HepG2 (cell line): ENCODE results near the gene WWP2. TPM values are rescaled to one million over a fixed set of nuclear protein-coding genes. Genes with fewer than 3 reads are reported as not detected.

Source experiments
- ATAC-seq: fragments of 200-7000 bp; cut with Tn5 transposase; 3 replicates; pipeline ENCODE4 v1.9.1; 2020; ENCODE audit warnings: mild to moderate bottlenecking, moderate library complexity
- BruUV-seq: library from RNA; stranded (reverse); fragments of 400-500 nt; replicated peaks from 2 replicates; lab custom pipeline; 2021; lab: Mats Ljungman, UMichigan
- CTCF ChIA-PET: fragments of 300-600 bp; formaldehyde crosslinking; extraction: SDS; loops from one replicate; lab custom pipeline; 2021; ENCODE audit warnings: low total read pairs, inconsistent platforms, low intra/inter-chr PET ratio; lab: Yijun Ruan, JAX
- POLR2A ChIA-PET: fragments of 350-600 bp; sonication (Branson Sonifier 250); formaldehyde crosslinking; loops from one replicate; lab custom pipeline; 2020; ENCODE audit warnings: antibody characterized with exemption, inconsistent platforms; lab: Yijun Ruan, JAX
- DNase-seq: peaks from one replicate; pipeline ENCODE4 v3.0.0-alpha.2; 2015; ENCODE audit warnings: low spot score
- FAIRE-seq: peaks from 3 replicates; lab custom pipeline; 2011; peaks lifted over from hg19 to GRCh38; lab: Jason Lieb, UNC
- H2AFZ ChIP-seq: one replicate; pipeline ENCODE4 v1.6.1; 2011; ENCODE audit warnings: low read length, inconsistent platforms
- H3K27ac ChIP-seq: fragments of 300-600 bp; 3 replicates; pipeline ENCODE4 v1.8.0; 2011; ENCODE audit warnings: mixed run types, mild to moderate bottlenecking, mixed read lengths, low read length, inconsistent platforms; ENCODE audit not compliant: insufficient read depth; ENCODE audit errors: extremely low read length
- H3K27me3 ChIP-seq, 2 experiments: fragments of 200-600 bp in 1 of 2; 2 replicates in 1 of 2; 3 replicates in 1 of 2; pipeline versions ENCODE4 v1.6.0 to v1.8.0; 2011; ENCODE audit warnings: low read length in 2 of 2, mild to moderate bottlenecking in 2 of 2, moderate library complexity in 2 of 2, inconsistent platforms in 1 of 2; ENCODE audit not compliant: insufficient read depth in 2 of 2, control insufficient read depth in 1 of 2
- H3K36me3 ChIP-seq, 2 experiments: fragments of 200-600 bp in 1 of 2; replicated peaks in 1 of 2; 2 replicates in 1 of 2; 3 replicates in 1 of 2; pipeline versions ENCODE4 v1.5.1 to v1.8.0; 2011; ENCODE audit warnings: low read length in 2 of 2, inconsistent platforms in 1 of 2; ENCODE audit not compliant: insufficient read depth in 2 of 2, control insufficient read depth in 1 of 2
- H3K4me1 ChIP-seq: 2 replicates; pipeline ENCODE4 v1.5.1; 2012; ENCODE audit warnings: low read length, inconsistent platforms; ENCODE audit not compliant: insufficient read depth
- H3K4me2 ChIP-seq: 2 replicates; pipeline ENCODE4 v1.6.0; 2011; ENCODE audit warnings: low read depth, low read length, inconsistent platforms
- H3K4me3 ChIP-seq, 3 experiments: fragments of 200-600 bp in 1 of 3; sonication (generic), shearing (Covaris generic) in 1 of 3; replicated peaks in 1 of 3; 2 replicates each; pipeline ENCODE4 v1.5.1; 2011 to 2016; ENCODE audit warnings: low read length in 3 of 3, inconsistent platforms in 2 of 3, low read depth in 2 of 3, mild to moderate bottlenecking in 2 of 3, control low read depth in 1 of 3, mixed read lengths in 1 of 3; ENCODE audit not compliant: insufficient read depth in 1 of 3
- H3K79me2 ChIP-seq: one replicate; pipeline ENCODE4 v1.6.1; 2011; ENCODE audit warnings: low read length, inconsistent platforms; ENCODE audit not compliant: insufficient read depth
- H3K9ac ChIP-seq: 2 replicates; pipeline ENCODE4 v1.6.0; 2011; ENCODE audit warnings: mild to moderate bottlenecking, low read depth, low read length, inconsistent platforms; ENCODE audit not compliant: insufficient read depth
- H3K9me3 ChIP-seq: 2 replicates; pipeline ENCODE4 v1.5.1; 2012; ENCODE audit warnings: mild to moderate bottlenecking, low read length
- H4K20me1 ChIP-seq: 2 replicates; pipeline ENCODE4 v1.6.0; 2011; ENCODE audit warnings: inconsistent platforms, mild to moderate bottlenecking, low read length, moderate library complexity; ENCODE audit not compliant: insufficient read depth
- CEBPB ChIP-seq: IDR thresholded peaks from 2 replicates; pipeline ENCODE4 v1.6.1; 2011; ENCODE audit warnings: low read depth, low read length, improper control_type of control experiment, borderline replicate concordance
- KLF11 ChIP-seq: IDR thresholded peaks from 2 replicates; pipeline ENCODE4 v1.6.1; 2016; ENCODE audit warnings: missing compliant biosample characterization
- PHF5A ChIP-seq: IDR thresholded peaks from one replicate; pipeline ENCODE4 v1.6.1; 2018; ENCODE audit warnings: low read depth, missing genetic modification reagents; ENCODE audit not compliant: unreplicated experiment
- PRPF4 ChIP-seq: fragments of 200-400 bp; formaldehyde crosslinking; IDR thresholded peaks from 2 replicates; pipeline ENCODE4 v1.6.1; 2016; ENCODE audit warnings: low read length, low read depth; ENCODE audit not compliant: poor library complexity, severe bottlenecking
- TFDP2 ChIP-seq: sonication (generic); formaldehyde crosslinking; IDR thresholded peaks from 2 replicates; pipeline ENCODE4 v1.4.0; 2020; ENCODE audit warnings: missing genetic modification reagents
- ZNF770 ChIP-seq: sonication (generic); formaldehyde crosslinking; IDR thresholded peaks from 2 replicates; pipeline ENCODE4 v1.5.0; 2020; ENCODE audit warnings: mild to moderate bottlenecking, missing genetic modification reagents
- WGBS: methylation state at CpG from one replicate; pipeline ENCODE4 v1.1.6; 2017; ENCODE audit warnings: low lambda C conversion rate; 5-methylcytosine and 5-hydroxymethylcytosine counted together
- in situ Hi-C: cut with HindIII; loops from 2 replicates; pipeline ENCODE4 v1.10.0; 2017; ENCODE audit warnings: low pct_unique_long_range_greater_than_20kb; ENCODE audit not compliant: extremely low pct_ligation_motif_present
- intact Hi-C: fragments of 100-400 bp; cut with micrococcal nuclease; formaldehyde crosslinking; loops from one replicate; pipeline ENCODE4 v1.10.0; 2022; ENCODE audit not compliant: unreplicated experiment
- polyA plus RNA-seq, 8 experiments: library from polyadenylated mRNA; depleted of rRNA in 3 of 8; stranded (reverse) in 7 of 8; unstranded in 1 of 8; fragments of >200 nt; fragmentation: Illumina TruSeq in 4 of 8; extraction: Trizol in 4 of 8; gene quantifications; 2 replicates each; pipeline versions ENCODE4 v1.2.1 to v1.2.3, GENCODE V29; 2011 to 2016; ENCODE audit warnings: low read depth in 4 of 8, missing spikeins in 1 of 8, mixed read lengths in 1 of 8; ENCODE audit not compliant: insufficient read depth in 1 of 8
- total RNA-seq, 5 experiments: library from RNA; depleted of rRNA; stranded (reverse); fragments of >200 nt; fragmentation: Illumina TruSeq; extraction: Trizol; gene quantifications; 2 replicates each; pipeline ENCODE4 v1.2.3, GENCODE V29; 2016; ENCODE audit warnings: low read depth in 1 of 5

Gene WWP2
- total and polyA plus RNA-seq, 2 of the 13 experiments (the other 11 are each of a cell fraction or from before 2014, with no cell fraction given), result 11.4 to 28.2 TPM

DNA sequence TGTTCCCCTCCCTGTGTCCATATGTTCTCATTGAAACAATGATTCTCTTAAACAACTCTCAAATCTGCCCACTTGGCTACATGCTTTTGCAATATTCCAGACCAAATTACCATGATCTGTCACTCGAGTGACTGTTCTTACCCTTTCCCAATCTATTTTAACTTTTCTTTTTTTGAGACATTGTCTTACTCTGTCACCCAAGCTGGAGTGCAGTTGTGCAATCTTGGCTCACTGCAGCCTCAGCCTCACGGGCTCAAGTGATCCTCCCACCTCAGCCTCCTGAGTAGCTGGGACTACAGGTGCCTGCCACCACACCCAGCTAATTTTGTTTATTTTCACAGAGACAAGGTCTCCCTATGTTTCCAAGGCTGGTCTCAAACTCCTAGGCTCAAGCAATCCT, 130.2 kb downstream of the WWP2 start:
- H3K9ac ChIP-seq, result no peak overlapping the region
- no peak overlapping the region for H2AFZ ChIP-seq
- no peaks in the 10 kb centered on the region for H4K20me1 ChIP-seq
- ATAC-seq (no peak), DNase-seq (no peak)
- 97% methylated on average over 2 of the region's 2 CpGs for WGBS
- no TSS peak for BruUV-seq
- no peak overlapping the region for H3K4me3 ChIP-seq
- CTCF ChIA-PET, result no interaction called here
- H3K9me3 ChIP-seq, result no peaks in the 10 kb centered on the region
- no peak for TF ChIP-seq KLF11 (CRISPR knock-in tag)
- TF ChIP-seq PRPF4, result no peak
- TF ChIP-seq PHF5A (CRISPR knock-in tag), result no peak
- TF ChIP-seq CEBPB, result peak; percentile 17; the same call in 1 of the 2 replicates
- peak; percentile 81; the same call in 1 of the 2 replicates for TF ChIP-seq ZNF770 (CRISPR knock-in tag)
- no peak for TF ChIP-seq TFDP2 (CRISPR knock-in tag)
- TF ChIP-seq, all 625 proteins: peak for 2
- FAIRE-seq, result no peak
- Histone ChIP-seq H3K27me3 (no peaks in the 10 kb centered on the region), H3K4me2 (no peak overlapping the region), H3K4me1 (no peaks in the 10 kb centered on the region), H3K79me2 (no peaks in the 10 kb centered on the region), H3K27ac (no peak overlapping the region), H3K36me3 (peaks cover 14 to 38% of the 10 kb centered on the region in 2 experiments)
- in situ Hi-C loops (no loop called here), intact Hi-C loops (no loop called here)
- POLR2A ChIA-PET, result no interaction called here
